GM21381 (cell line): ENCODE results near the gene ATXN1.
"Not testable (repeated sequence)": the region's sequence is repeated elsewhere in the genome, so short reads cannot be mapped to it uniquely, and the experiment has no call there.

Experiments used
- ATAC-seq: cut with Tn5 transposase; IDR thresholded peaks from one replicate; pipeline ENCODE4 v1.9.1; 2021; ENCODE audit warnings: mild to moderate bottlenecking, moderate library complexity; ENCODE audit not compliant: unreplicated experiment

ATXN1 gene

GRCh38 chr6:16277101-16277981 is 483.9 kb downstream of the ATXN1 start:
- no peak for ATAC-seq

- ATAC-seq = no peak
Measured at GRCh38 chr6:16274885-16275589, 486.2 kb downstream of the ATXN1 start.

- no peak for ATAC-seq
Measured at GRCh38 chr6:16274483-16274882, 486.8 kb downstream of the ATXN1 start.

GRCh38 chr6:16273256-16273655 is 488.0 kb downstream of the ATXN1 start:
- ATAC-seq = no peak

- no peak for ATAC-seq
Measured at GRCh38 chr6:16272201-16272600, 489.1 kb downstream of the ATXN1 start.

- no peak for ATAC-seq
Measured at GRCh38 chr6:16271428-16271827, 489.8 kb downstream of the ATXN1 start.

- no peak for ATAC-seq
Measured at GRCh38 chr6:16270178-16270794, 491.0 kb downstream of the ATXN1 start.

- not testable (repeated sequence) for ATAC-seq
Measured at GRCh38 chr6:16269442-16270070, 491.7 kb downstream of the ATXN1 start.

- no peak for ATAC-seq
Measured at GRCh38 chr6:16267428-16268263, 493.6 kb downstream of the ATXN1 start.

- ATAC-seq = no peak
Measured at GRCh38 chr6:16265351-16266341, 495.6 kb downstream of the ATXN1 start.

GRCh38 chr6:16264785-16265184 is 496.5 kb downstream of the ATXN1 start:
- ATAC-seq = no peak

- ATAC-seq = not testable (repeated sequence)
Measured at GRCh38 chr6:16263464-16264099, 497.7 kb downstream of the ATXN1 start.

GRCh38 chr6:16262773-16263172 is 498.5 kb downstream of the ATXN1 start:
- not testable (repeated sequence) for ATAC-seq

- ATAC-seq = not testable (repeated sequence)
Measured at GRCh38 chr6:16260602-16261001, 500.7 kb downstream of the ATXN1 start.

- not testable (repeated sequence) for ATAC-seq
Measured at GRCh38 chr6:16259604-16260003, 501.7 kb downstream of the ATXN1 start.

GRCh38 chr6:16258709-16259075 is 502.6 kb downstream of the ATXN1 start:
- ATAC-seq = no peak

GRCh38 chr6:16257999-16258708 is 503.1 kb downstream of the ATXN1 start:
- ATAC-seq = no peak

- no peak for ATAC-seq
Measured at GRCh38 chr6:16256781-16257180, 504.5 kb downstream of the ATXN1 start.
